Gastroesophageal sphincter (tissue), 3 donors: ENCODE data around the gene BABAM1.

Experiments used
- POLR2A ChIP-seq, 2 donors: fragments of 450-650 bp; IDR thresholded peaks; one replicate each; pipeline ENCODE4 v1.6.1; 2017; ENCODE audit warnings: antibody characterized with exemption in 2 of 2, mild to moderate bottlenecking in 2 of 2, moderate library complexity in 1 of 2
- POLR2AphosphoS5 ChIP-seq: sonication (generic); formaldehyde crosslinking; IDR thresholded peaks from one replicate; pipeline ENCODE4 v1.6.1; 2017; ENCODE audit warnings: antibody characterized with exemption
- TF ChIP-seq, protein P1 (sequence below), 4 experiments: fragments of 200-600 bp in 2 of 4; fragments of 450-650 bp in 2 of 4; sonication (generic) in 1 of 4; IDR thresholded peaks; one replicate each; pipeline ENCODE4 v1.5.1; 2017 to 2019; ENCODE audit warnings: antibody characterized with exemption in 4 of 4, mild to moderate bottlenecking in 2 of 4, moderate library complexity in 2 of 4

GRCh38 chr19:17255150-17255621 lies 12.1 kb upstream of the BABAM1 start:
- TF ChIP-seq, protein P1, sequence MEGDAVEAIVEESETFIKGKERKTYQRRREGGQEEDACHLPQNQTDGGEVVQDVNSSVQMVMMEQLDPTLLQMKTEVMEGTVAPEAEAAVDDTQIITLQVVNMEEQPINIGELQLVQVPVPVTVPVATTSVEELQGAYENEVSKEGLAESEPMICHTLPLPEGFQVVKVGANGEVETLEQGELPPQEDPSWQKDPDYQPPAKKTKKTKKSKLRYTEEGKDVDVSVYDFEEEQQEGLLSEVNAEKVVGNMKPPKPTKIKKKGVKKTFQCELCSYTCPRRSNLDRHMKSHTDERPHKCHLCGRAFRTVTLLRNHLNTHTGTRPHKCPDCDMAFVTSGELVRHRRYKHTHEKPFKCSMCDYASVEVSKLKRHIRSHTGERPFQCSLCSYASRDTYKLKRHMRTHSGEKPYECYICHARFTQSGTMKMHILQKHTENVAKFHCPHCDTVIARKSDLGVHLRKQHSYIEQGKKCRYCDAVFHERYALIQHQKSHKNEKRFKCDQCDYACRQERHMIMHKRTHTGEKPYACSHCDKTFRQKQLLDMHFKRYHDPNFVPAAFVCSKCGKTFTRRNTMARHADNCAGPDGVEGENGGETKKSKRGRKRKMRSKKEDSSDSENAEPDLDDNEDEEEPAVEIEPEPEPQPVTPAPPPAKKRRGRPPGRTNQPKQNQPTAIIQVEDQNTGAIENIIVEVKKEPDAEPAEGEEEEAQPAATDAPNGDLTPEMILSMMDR (IDR thresholded peaks at IDR 0.05) = no peak
- TF ChIP-seq POLR2A (IDR thresholded peaks at IDR 0.05) (no peak), POLR2AphosphoS5 (no peak)
